ENCODE results near the gene CALY.

- TF ChIP-seq, protein P1, sequence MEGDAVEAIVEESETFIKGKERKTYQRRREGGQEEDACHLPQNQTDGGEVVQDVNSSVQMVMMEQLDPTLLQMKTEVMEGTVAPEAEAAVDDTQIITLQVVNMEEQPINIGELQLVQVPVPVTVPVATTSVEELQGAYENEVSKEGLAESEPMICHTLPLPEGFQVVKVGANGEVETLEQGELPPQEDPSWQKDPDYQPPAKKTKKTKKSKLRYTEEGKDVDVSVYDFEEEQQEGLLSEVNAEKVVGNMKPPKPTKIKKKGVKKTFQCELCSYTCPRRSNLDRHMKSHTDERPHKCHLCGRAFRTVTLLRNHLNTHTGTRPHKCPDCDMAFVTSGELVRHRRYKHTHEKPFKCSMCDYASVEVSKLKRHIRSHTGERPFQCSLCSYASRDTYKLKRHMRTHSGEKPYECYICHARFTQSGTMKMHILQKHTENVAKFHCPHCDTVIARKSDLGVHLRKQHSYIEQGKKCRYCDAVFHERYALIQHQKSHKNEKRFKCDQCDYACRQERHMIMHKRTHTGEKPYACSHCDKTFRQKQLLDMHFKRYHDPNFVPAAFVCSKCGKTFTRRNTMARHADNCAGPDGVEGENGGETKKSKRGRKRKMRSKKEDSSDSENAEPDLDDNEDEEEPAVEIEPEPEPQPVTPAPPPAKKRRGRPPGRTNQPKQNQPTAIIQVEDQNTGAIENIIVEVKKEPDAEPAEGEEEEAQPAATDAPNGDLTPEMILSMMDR (conservative IDR thresholded peaks at IDR 0.05; ENCODE audit: low read depth, low read length) = no peak
- TF ChIP-seq EZH2 (IDR thresholded peaks at IDR 0.05; ENCODE audit: borderline replicate concordance, low read depth, low read length, poor library complexity, severe bottlenecking) = no peak
Measured at GRCh38 chr10:133278577-133279265, 58.0 kb downstream of the CALY start.
